HG02884 (cell line): Measurements from ENCODE around the gene CTSE.
"Not testable (repeated sequence)": the region's sequence is repeated elsewhere in the genome, so short reads cannot be mapped to it uniquely, and the experiment has no call there.

ENCODE experiments used
- ATAC-seq: cut with Tn5 transposase; IDR thresholded peaks from one replicate; pipeline ENCODE4 v1.9.1; 2021; ENCODE audit warnings: mild to moderate bottlenecking, moderate library complexity; ENCODE audit not compliant: unreplicated experiment

CTSE gene

GRCh38 chr1:206020393-206021007 lies 3.2 kb downstream of the CTSE start:
- ATAC-seq: no peak

- no peak for ATAC-seq
Observed at GRCh38 chr1:206015071-206015470, 8.6 kb downstream of the CTSE start.

GRCh38 chr1:206014601-206015000 lies 9.1 kb downstream of the CTSE start:
- ATAC-seq: no peak

- ATAC-seq: no peak
Observed at GRCh38 chr1:206013026-206013795, 10.5 kb downstream of the CTSE start.

GRCh38 chr1:206012086-206012859 lies 11.4 kb downstream of the CTSE start:
- peak; percentile 96 for ATAC-seq

- no peak for ATAC-seq
Observed at GRCh38 chr1:206011057-206011456, 12.6 kb downstream of the CTSE start.

GRCh38 chr1:206010060-206010459 lies 13.6 kb downstream of the CTSE start:
- ATAC-seq: no peak

- ATAC-seq: no peak
Observed at GRCh38 chr1:206006946-206007345, 16.7 kb downstream of the CTSE start.

- ATAC-seq: no peak
Observed at GRCh38 chr1:206005778-206006180, 17.9 kb downstream of the CTSE start.

- no peak for ATAC-seq
Observed at GRCh38 chr1:206005234-206005633, 18.5 kb downstream of the CTSE start.

- ATAC-seq: no peak
Observed at GRCh38 chr1:206004826-206005225, 18.9 kb downstream of the CTSE start.

- no peak for ATAC-seq
Observed at GRCh38 chr1:206003854-206004800, 19.6 kb downstream of the CTSE start.

- no peak for ATAC-seq
Observed at GRCh38 chr1:206002871-206003801, 20.6 kb downstream of the CTSE start, which contains the start of gene RAB7B. Gene RAB7B, minus strand, starts transcription at chr1:206003395. Its CDS starts 9,260 bp downstream, at chr1:205994135.

GRCh38 chr1:206002160-206002559 lies 21.5 kb downstream of the CTSE start:
- ATAC-seq: no peak

GRCh38 chr1:206001476-206001888 lies 22.2 kb downstream of the CTSE start:
- ATAC-seq: no peak

GRCh38 chr1:206000641-206001339 lies 22.9 kb downstream of the CTSE start:
- ATAC-seq: no peak

GRCh38 chr1:205998457-205999241 lies 25.0 kb downstream of the CTSE start:
- no peak for ATAC-seq

GRCh38 chr1:205996641-205997040 lies 27.1 kb downstream of the CTSE start:
- not testable (repeated sequence) for ATAC-seq
